Measurements from ENCODE around the gene CIAO1. TPM values are rescaled to one million over a fixed set of nuclear protein-coding genes. Genes with fewer than 3 reads are reported as not detected.
"Not testable (repeated sequence)": the region's sequence is repeated elsewhere in the genome, so short reads cannot be mapped to it uniquely, and the experiment has no call there.

The CIAO1 gene
- polyA plus RNA-seq, 3 donors, result 73.7 to 93.8 (median 89.4) TPM

DNA sequence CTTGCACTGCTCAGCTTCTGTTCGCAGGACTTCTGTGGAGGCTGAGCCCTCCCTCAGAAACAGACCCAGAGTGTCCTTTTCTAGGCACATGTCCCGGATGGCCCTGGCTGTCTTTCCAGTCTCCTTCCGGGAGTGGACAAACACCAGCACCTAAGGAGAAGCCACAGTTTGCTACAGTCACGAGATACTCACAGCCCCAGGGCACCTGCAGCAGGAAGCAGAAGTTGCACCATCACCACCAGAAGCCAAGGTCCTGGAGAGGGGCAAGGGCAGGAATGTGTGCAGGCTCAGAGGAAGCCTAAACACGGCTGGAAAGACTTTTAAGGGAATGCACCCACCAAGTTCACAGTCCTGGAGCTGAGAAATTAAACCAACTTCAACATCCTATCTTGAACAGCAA is 25.7 kb downstream of the CIAO1 start:
- TF ChIP-seq, protein P1, sequence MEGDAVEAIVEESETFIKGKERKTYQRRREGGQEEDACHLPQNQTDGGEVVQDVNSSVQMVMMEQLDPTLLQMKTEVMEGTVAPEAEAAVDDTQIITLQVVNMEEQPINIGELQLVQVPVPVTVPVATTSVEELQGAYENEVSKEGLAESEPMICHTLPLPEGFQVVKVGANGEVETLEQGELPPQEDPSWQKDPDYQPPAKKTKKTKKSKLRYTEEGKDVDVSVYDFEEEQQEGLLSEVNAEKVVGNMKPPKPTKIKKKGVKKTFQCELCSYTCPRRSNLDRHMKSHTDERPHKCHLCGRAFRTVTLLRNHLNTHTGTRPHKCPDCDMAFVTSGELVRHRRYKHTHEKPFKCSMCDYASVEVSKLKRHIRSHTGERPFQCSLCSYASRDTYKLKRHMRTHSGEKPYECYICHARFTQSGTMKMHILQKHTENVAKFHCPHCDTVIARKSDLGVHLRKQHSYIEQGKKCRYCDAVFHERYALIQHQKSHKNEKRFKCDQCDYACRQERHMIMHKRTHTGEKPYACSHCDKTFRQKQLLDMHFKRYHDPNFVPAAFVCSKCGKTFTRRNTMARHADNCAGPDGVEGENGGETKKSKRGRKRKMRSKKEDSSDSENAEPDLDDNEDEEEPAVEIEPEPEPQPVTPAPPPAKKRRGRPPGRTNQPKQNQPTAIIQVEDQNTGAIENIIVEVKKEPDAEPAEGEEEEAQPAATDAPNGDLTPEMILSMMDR (IDR thresholded peaks at IDR 0.05), result no peak
- Mint-ChIP-seq H3K9me3 (peaks cover 0 to 2% (median 0%) of the 10 kb centered on the region in 7 donors), H3K36me3 (peaks cover 92 to 99% of the 10 kb centered on the region in 2 donors), H3K4me3 (no peak overlapping the region), H3K27me3 (ENCODE audit: low read depth in 3 of 3) (no peaks in the 10 kb centered on the region), H3K27ac (peak overlapping the region in 1 of 7 donors; percentile 15), H3K4me1 (no peaks in the 10 kb centered on the region)
- Histone ChIP-seq H3K36me3 (replicated peaks in 1 of 2; ENCODE audit: control insufficient read depth in 1 of 2, insufficient read depth in 2 of 2, low read length in 2 of 2) (peaks cover 96 to 100% of the 10 kb centered on the region in 2 donors), H3K9me3 (replicated peaks in 1 of 2; ENCODE audit: control insufficient read depth in 1 of 2, insufficient read depth in 1 of 2, low read length in 2 of 2) (no peaks in the 10 kb centered on the region), H3K27me3 (ENCODE audit: control insufficient read depth in 2 of 2, insufficient read depth in 2 of 2, low read length in 2 of 2) (no peaks in the 10 kb centered on the region), H3K9ac (ENCODE audit: insufficient read depth, low read length, poor library complexity, severe bottlenecking) (no peak overlapping the region), H3K4me2 (replicated peaks; ENCODE audit: extremely low read depth, low read length, poor library complexity, severe bottlenecking) (no peak overlapping the region), H3K4me1 (ENCODE audit: control insufficient read depth in 1 of 2, insufficient read depth in 2 of 2, low read length in 2 of 2) (no peaks in the 10 kb centered on the region), H4K20me1 (ENCODE audit: insufficient read depth, low read length) (no peaks in the 10 kb centered on the region), H3K27ac (ENCODE audit: low read depth in 1 of 2, low read length in 2 of 2) (no peak overlapping the region), H3K4me3 (replicated peaks in 1 of 3; ENCODE audit: low read depth in 2 of 3, low read length in 3 of 3) (no peak overlapping the region), H2AFZ (ENCODE audit: insufficient read depth, low read depth, low read length, poor library complexity, severe bottlenecking) (no peak overlapping the region), H3K79me2 (ENCODE audit: insufficient read depth, low read length) (no peaks in the 10 kb centered on the region)
- WGBS (ENCODE audit: insufficient coverage), result 61% methylated on average over 5 of the region's 5 CpGs
- intact Hi-C loops (cut with micrococcal nuclease), result no loop called here
- no peak for DNase-seq

DNA sequence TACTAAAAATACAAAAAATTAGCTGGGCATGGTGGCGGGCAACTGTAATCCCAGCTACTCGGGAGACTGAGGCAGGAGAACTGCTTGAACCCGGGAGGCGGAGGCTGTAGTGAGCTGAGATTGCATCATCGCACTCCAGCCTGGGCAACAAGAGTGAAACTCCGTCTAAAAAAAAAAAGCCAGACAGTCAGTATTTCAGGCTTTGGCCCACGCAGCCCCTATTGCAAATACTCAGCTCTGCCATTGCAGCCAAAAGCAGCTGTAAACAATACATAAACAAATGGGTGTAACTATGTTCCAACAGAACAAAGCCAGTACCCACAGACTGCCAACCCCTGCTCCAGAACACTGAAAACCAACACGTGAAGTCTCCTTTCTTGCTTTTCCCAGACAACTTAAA is 28.2 kb downstream of the CIAO1 start:
- peak overlapping the region in 1 of 7 donors; percentile 20 for H3K27ac Mint-ChIP-seq
- 87% methylated on average over 7 of the region's 8 CpGs for WGBS (ENCODE audit: insufficient coverage)
- H2AFZ ChIP-seq (ENCODE audit: insufficient read depth, low read depth, low read length, poor library complexity, severe bottlenecking); DNase-seq; H3K27ac ChIP-seq (ENCODE audit: low read depth in 1 of 2, low read length in 2 of 2); H3K4me1 ChIP-seq (ENCODE audit: control insufficient read depth in 1 of 2, insufficient read depth in 2 of 2, low read length in 2 of 2); H3K9me3 ChIP-seq (replicated peaks in 1 of 2; ENCODE audit: control insufficient read depth in 1 of 2, insufficient read depth in 1 of 2, low read length in 2 of 2); H3K4me1 Mint-ChIP-seq; H3K27me3 ChIP-seq (ENCODE audit: control insufficient read depth in 2 of 2, insufficient read depth in 2 of 2, low read length in 2 of 2); H3K79me2 ChIP-seq (ENCODE audit: insufficient read depth, low read length); H3K4me3 Mint-ChIP-seq; intact Hi-C loops (cut with micrococcal nuclease); H3K4me3 ChIP-seq (replicated peaks in 1 of 3; ENCODE audit: low read depth in 2 of 3, low read length in 3 of 3); H4K20me1 ChIP-seq (ENCODE audit: insufficient read depth, low read length); H3K9me3 Mint-ChIP-seq; H3K4me2 ChIP-seq (replicated peaks; ENCODE audit: extremely low read depth, low read length, poor library complexity, severe bottlenecking); H3K9ac ChIP-seq (ENCODE audit: insufficient read depth, low read length, poor library complexity, severe bottlenecking); H3K27me3 Mint-ChIP-seq (ENCODE audit: low read depth in 3 of 3): not testable (repeated sequence)
- peaks cover 92 to 98% of the 10 kb centered on the region in 2 donors for H3K36me3 Mint-ChIP-seq
- H3K36me3 ChIP-seq (replicated peaks in 1 of 2; ENCODE audit: control insufficient read depth in 1 of 2, insufficient read depth in 2 of 2, low read length in 2 of 2), result peaks cover 96 to 100% of the 10 kb centered on the region in 2 donors
